ENCODE results near the gene SLC7A9.

The SLC7A9 gene

DNA sequence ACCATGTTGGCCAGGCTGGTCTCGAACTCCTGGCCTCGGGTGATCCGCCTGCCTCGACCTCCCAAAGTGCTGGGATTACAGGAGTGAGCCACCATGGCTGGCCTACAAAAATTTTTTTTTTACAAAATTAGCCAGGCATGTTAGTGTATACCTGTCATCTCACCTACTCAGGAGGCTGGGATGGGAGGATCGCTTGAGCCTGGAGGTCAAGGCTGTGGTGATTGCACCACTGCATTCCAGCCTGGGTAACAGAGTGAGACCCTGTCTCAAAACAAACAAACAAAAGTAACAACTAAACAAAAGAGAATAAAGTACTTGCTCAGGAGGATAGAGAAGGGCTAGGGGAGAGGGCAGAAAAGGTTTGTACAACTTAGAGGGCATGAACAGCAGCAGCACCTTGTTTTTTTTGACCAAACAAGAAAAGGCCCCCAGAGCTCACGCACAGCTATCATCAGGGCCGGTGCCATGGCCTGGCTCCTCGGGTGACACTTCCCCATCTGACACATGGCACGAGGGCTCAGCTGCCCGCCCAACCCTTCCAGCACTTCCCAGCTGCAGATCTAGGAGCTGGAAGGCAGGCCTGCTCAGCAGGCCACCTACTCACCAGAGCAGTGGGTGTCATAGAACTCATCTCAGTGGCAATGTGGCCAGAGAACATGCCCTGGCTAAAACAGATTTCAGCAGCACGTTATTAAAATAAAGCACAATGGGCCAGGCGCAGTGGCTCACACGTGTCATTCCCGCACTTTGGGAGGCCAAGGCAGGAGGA, 8.6 kb upstream of the SLC7A9 start:
- Histone ChIP-seq H3K4me3 (ENCODE audit: low read length) (no peak overlapping the region), H2AFZ (ENCODE audit: low read depth, low read length) (no peak overlapping the region), H4K20me1 (ENCODE audit: insufficient read depth, low read length) (no peaks in the 10 kb centered on the region), H3K9ac (ENCODE audit: low read length) (no peak overlapping the region), H3K4me2 (ENCODE audit: low read length) (no peak overlapping the region), H3K36me3 (replicated peaks; ENCODE audit: low read depth, low read length) (no peaks in the 10 kb centered on the region), H3K27ac (ENCODE audit: low read length) (no peak overlapping the region), H3K4me1 (ENCODE audit: low read length) (no peaks in the 10 kb centered on the region), H3K27me3 (ENCODE audit: low read depth, low read length) (no peaks in the 10 kb centered on the region), H3K9me3 (ENCODE audit: insufficient read depth, low read length) (no peaks in the 10 kb centered on the region), H3K79me2 (ENCODE audit: low read length) (no peaks in the 10 kb centered on the region)
- TF ChIP-seq, protein P1, sequence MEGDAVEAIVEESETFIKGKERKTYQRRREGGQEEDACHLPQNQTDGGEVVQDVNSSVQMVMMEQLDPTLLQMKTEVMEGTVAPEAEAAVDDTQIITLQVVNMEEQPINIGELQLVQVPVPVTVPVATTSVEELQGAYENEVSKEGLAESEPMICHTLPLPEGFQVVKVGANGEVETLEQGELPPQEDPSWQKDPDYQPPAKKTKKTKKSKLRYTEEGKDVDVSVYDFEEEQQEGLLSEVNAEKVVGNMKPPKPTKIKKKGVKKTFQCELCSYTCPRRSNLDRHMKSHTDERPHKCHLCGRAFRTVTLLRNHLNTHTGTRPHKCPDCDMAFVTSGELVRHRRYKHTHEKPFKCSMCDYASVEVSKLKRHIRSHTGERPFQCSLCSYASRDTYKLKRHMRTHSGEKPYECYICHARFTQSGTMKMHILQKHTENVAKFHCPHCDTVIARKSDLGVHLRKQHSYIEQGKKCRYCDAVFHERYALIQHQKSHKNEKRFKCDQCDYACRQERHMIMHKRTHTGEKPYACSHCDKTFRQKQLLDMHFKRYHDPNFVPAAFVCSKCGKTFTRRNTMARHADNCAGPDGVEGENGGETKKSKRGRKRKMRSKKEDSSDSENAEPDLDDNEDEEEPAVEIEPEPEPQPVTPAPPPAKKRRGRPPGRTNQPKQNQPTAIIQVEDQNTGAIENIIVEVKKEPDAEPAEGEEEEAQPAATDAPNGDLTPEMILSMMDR (IDR thresholded peaks at IDR 0.05; ENCODE audit: low read depth, low read length): no peak
- no peak for TF ChIP-seq EZH2phosphoT487 (IDR thresholded peaks at IDR 0.05; ENCODE audit: low read depth)

DNA sequence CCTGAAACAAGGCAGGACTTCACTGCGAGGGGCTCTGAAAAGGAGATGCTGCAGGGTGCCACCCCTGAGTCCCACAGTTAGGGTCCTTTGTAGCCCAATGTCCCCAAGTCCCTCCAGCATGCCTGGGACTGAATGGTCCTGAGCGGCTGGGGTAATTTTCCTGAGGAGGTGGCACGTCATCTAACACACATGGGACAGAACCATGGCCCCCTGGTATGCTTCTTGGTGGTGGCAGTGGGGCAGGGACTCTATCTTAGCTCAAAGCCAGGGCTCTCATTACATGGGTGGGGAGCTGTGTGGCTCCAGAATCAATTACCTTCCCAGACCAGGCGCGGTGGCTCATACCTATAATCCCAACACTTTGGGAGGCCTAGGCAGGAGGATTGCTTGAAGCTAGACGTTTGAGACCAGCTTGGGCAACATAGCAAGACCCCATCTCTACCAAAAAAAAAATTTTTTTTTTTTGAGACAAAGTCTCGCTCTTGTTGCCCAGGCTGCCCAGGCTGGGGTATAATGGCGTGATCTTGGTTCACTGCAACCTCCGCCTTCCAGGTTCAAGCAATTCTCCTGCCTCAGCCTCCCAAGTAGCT, 7.9 kb upstream of the SLC7A9 start:
- Histone ChIP-seq H3K4me1 (ENCODE audit: low read length) (no peaks in the 10 kb centered on the region), H3K4me2 (ENCODE audit: low read length) (no peak overlapping the region), H3K4me3 (ENCODE audit: low read length) (no peak overlapping the region), H3K36me3 (replicated peaks; ENCODE audit: low read depth, low read length) (no peaks in the 10 kb centered on the region), H3K79me2 (ENCODE audit: low read length) (no peaks in the 10 kb centered on the region), H2AFZ (ENCODE audit: low read depth, low read length) (no peak overlapping the region), H3K27ac (ENCODE audit: low read length) (no peak overlapping the region), H3K9ac (ENCODE audit: low read length) (no peak overlapping the region), H3K27me3 (ENCODE audit: low read depth, low read length) (no peaks in the 10 kb centered on the region), H3K9me3 (ENCODE audit: insufficient read depth, low read length) (no peaks in the 10 kb centered on the region), H4K20me1 (ENCODE audit: insufficient read depth, low read length) (no peaks in the 10 kb centered on the region)
- TF ChIP-seq EZH2phosphoT487 (IDR thresholded peaks at IDR 0.05; ENCODE audit: low read depth): no peak
- TF ChIP-seq, protein P1 (IDR thresholded peaks at IDR 0.05; ENCODE audit: low read depth, low read length): no peak

DNA sequence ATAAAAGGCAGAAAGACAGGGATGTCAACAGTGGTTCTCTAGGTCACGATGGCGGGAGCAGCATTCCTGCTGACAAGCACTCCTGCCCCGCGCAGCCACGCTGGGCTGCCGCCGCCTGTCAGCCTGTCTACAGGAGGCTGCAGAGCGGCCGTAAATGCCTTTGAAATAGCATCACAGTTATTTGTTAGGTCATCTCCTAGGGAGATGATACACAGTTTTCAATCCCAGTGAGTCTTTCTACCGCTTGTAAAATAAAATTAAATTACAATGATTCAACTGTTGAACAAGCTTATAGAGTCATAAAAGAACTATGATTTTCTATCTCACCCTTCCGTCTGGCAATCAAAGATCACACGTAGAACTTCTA, 7.3 kb upstream of the SLC7A9 start:
- Histone ChIP-seq H2AFZ (ENCODE audit: low read depth, low read length) (no peak overlapping the region), H3K4me3 (ENCODE audit: low read length) (no peak overlapping the region), H3K36me3 (replicated peaks; ENCODE audit: low read depth, low read length) (no peaks in the 10 kb centered on the region), H4K20me1 (ENCODE audit: insufficient read depth, low read length) (no peaks in the 10 kb centered on the region), H3K9ac (ENCODE audit: low read length) (no peak overlapping the region), H3K27ac (ENCODE audit: low read length) (no peak overlapping the region), H3K9me3 (ENCODE audit: insufficient read depth, low read length) (no peaks in the 10 kb centered on the region), H3K79me2 (ENCODE audit: low read length) (no peaks in the 10 kb centered on the region), H3K27me3 (ENCODE audit: low read depth, low read length) (no peaks in the 10 kb centered on the region), H3K4me2 (ENCODE audit: low read length) (no peak overlapping the region), H3K4me1 (ENCODE audit: low read length) (no peaks in the 10 kb centered on the region)
- TF ChIP-seq, protein P1 (IDR thresholded peaks at IDR 0.05; ENCODE audit: low read depth, low read length): no peak
- TF ChIP-seq EZH2phosphoT487 (IDR thresholded peaks at IDR 0.05; ENCODE audit: low read depth): no peak

DNA sequence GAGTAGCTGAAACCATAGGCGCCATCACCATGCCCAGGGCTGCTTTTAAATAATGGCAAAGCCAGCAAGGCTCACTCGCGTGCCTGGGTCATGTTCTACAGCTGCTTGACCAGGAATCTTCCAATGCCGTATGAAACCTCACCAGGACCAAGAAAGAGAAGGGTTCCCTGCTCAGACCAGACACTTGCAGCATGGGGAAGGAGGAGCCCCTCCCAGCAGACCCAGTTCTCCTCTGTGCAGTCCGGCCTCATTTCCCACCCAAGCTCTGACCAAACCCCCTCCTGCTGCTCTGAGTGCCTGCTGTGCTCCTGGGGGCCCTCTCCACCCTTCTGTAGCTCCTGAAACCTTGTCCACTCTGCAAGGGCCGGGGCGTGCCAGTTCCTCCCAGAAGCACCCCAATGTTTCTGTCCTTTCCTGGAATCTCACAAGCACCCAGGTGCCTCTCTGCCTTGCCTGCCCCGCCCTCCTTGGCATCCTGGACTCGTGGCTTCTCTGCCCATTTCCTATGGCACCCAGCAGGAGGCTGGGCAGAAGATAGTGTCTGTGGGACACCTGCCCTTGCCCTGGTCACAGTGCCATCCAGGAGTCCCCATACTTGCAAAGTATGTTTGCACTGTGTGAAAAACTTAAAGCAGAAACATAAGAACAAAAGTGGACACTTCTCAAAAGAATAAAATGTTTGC, 6.8 kb upstream of the SLC7A9 start:
- H3K79me2 ChIP-seq (ENCODE audit: low read length): no peaks in the 10 kb centered on the region
- no peak overlapping the region for H3K4me2 ChIP-seq (ENCODE audit: low read length)
- no peaks in the 10 kb centered on the region for H4K20me1 ChIP-seq (ENCODE audit: insufficient read depth, low read length)
- H3K4me3 ChIP-seq (ENCODE audit: low read length): no peak overlapping the region
- H3K4me1 ChIP-seq (ENCODE audit: low read length): no peaks in the 10 kb centered on the region
- H3K9me3 ChIP-seq (ENCODE audit: insufficient read depth, low read length): no peaks in the 10 kb centered on the region
- H3K36me3 ChIP-seq (replicated peaks; ENCODE audit: low read depth, low read length): no peaks in the 10 kb centered on the region
- no peak overlapping the region for H3K9ac ChIP-seq (ENCODE audit: low read length)
- H2AFZ ChIP-seq (ENCODE audit: low read depth, low read length): no peak overlapping the region
- H3K27ac ChIP-seq (ENCODE audit: low read length): no peak overlapping the region
- TF ChIP-seq, protein P1 (IDR thresholded peaks at IDR 0.05; ENCODE audit: low read depth, low read length): no peak
- TF ChIP-seq EZH2phosphoT487 (IDR thresholded peaks at IDR 0.05; ENCODE audit: low read depth): no peak
- no peaks in the 10 kb centered on the region for H3K27me3 ChIP-seq (ENCODE audit: low read depth, low read length)

All from OCI-LY3 (cell line).